Right atrium auricular region (tissue), 2 donors: ENCODE results near the gene PPFIA4. TPM values are rescaled to one million over a fixed set of nuclear protein-coding genes. Genes with fewer than 3 reads are reported as not detected.
"Not testable (repeated sequence)": the region's sequence is repeated elsewhere in the genome, so short reads cannot be mapped to it uniquely, and the experiment has no call there.

Source experiments
- DNase-seq: peaks from one replicate; pipeline ENCODE4 v3.0.0-alpha.2; 2019; ENCODE audit warnings: low spot score
- H3K27ac ChIP-seq, 2 donors: fragments of 200-600 bp; sonication (generic); 1 replicate in 1 of 2; 2 replicates in 1 of 2; pipeline ENCODE4 v1.5.1; 2016 to 2019
- H3K27me3 ChIP-seq, 2 donors: fragments of 200-600 bp; sonication (generic); one replicate each; pipeline versions ENCODE4 v1.5.1 to v1.6.0; 2017 to 2019
- H3K36me3 ChIP-seq: fragments of 200-600 bp; sonication (generic); one replicate; pipeline ENCODE4 v1.5.1; 2016
- H3K4me1 ChIP-seq, 2 donors: fragments of 200-600 bp; sonication (generic); one replicate each; pipeline versions ENCODE4 v1.5.1 to v1.6.0; 2017 to 2019
- H3K4me3 ChIP-seq, 2 donors: fragments of 200-600 bp; sonication (generic); 1 replicate in 1 of 2; 2 replicates in 1 of 2; pipeline ENCODE4 v1.5.1; 2017 to 2019; ENCODE audit warnings: mild to moderate bottlenecking in 1 of 2, moderate library complexity in 1 of 2
- H3K9me3 ChIP-seq, 2 donors: fragments of 200-600 bp; sonication (generic); one replicate each; pipeline ENCODE4 v1.5.1; 2019
- CTCF ChIP-seq, 2 donors: fragments of 200-600 bp; sonication (generic); IDR thresholded peaks; one replicate each; pipeline ENCODE4 v1.5.1; 2019; ENCODE audit warnings: antibody characterized with exemption in 2 of 2
- total RNA-seq, 2 donors: library from RNA; depleted of rRNA; stranded (reverse); fragments of >200 nt; gene quantifications; one replicate each; pipeline ENCODE4 v1.1.0, GENCODE V29; 2016

PPFIA4 gene
- total RNA-seq, 2 donors from 2014 or later = 16.3 to 19.2 TPM

DNA sequence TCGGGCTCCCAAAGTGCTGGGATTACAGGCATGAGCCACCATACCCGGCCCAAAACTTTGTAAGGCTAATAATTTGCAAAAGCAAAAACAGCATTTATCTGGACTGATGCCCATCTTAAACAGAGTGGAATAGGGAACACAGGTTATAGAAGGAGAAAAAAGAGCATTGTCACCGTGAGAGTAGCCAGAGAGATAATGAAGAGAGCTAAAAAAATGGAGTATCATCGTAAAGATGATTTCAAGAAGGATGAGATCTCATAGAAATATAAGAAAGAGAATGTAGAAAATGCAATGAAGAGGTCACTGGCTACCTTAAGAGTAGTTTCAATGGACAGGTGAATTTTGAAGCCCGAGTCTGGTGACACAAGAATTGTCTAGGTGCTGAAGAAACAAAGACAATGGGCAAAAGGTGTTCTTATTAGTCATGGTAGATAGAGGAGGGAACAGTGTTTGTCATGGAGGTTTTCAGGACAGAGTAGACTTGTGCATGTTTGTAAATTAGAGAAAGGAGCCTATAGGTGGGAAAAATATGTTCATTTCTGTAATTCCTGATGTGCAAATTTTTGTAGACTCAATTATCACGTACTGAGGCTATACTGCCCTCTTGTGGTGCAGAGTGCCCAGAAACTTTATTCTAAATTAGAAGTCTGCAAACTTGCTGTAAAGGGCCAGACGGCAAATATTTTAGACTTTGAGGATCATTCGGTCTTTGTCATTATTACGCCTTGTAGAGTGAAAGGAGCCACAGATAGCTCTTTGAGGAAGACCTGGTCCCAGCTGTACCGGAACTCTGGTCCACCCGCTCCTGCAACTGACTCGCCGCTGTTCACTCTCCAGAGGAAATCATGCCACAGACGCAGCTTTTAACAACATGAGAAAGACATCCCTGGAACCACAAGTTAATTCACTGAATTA, 27.2 kb upstream of the PPFIA4 start:
- Histone ChIP-seq H3K9me3 (no peaks in the 10 kb centered on the region), H3K4me1 (no peaks in the 10 kb centered on the region), H3K4me3 (no peak overlapping the region), H3K27me3 (no peaks in the 10 kb centered on the region), H3K27ac (no peak overlapping the region), H3K36me3 (no peaks in the 10 kb centered on the region)
- no peak for DNase-seq
- TF ChIP-seq CTCF (IDR thresholded peaks at IDR 0.05) = peak; percentile 58 to 85

- no peak for TF ChIP-seq CTCF (IDR thresholded peaks at IDR 0.05)
- H3K4me1 ChIP-seq = no peaks in the 10 kb centered on the region
- DNase-seq = no peak
- H3K36me3 ChIP-seq = no peaks in the 10 kb centered on the region
- no peak overlapping the region for H3K27ac ChIP-seq
- H3K4me3 ChIP-seq = no peak overlapping the region
- H3K9me3 ChIP-seq = no peaks in the 10 kb centered on the region
- H3K27me3 ChIP-seq = no peaks in the 10 kb centered on the region
Observed at GRCh38 chr1:203000217-203000944, 25.9 kb upstream of the PPFIA4 start.

DNA sequence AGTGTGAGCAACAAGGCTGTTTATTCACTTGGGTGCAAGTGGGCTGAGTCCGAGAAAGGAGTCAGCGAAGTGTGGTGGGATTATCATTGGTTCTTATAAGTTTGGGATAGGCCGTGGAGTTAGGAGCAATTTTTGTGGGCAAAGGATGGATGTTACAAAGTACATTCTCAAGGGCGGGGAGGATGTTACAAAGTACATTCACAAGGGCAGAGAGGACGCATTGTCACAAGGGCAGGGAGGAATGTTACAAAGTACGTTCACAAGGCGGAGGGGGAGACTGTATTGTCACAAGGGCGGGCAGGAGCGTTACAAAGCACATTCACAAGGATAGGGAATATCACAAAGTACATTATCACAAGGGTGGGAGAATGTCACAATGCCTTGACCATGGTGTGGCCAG, 24.3 kb upstream of the PPFIA4 start:
- Histone ChIP-seq H3K27me3 (no peaks in the 10 kb centered on the region), H3K4me1 (peaks cover 0 to 3% of the 10 kb centered on the region in 2 donors), H3K9me3 (no peaks in the 10 kb centered on the region), H3K36me3 (no peaks in the 10 kb centered on the region), H3K27ac (no peak overlapping the region), H3K4me3 (no peak overlapping the region)
- TF ChIP-seq CTCF (IDR thresholded peaks at IDR 0.05) = no peak
- DNase-seq = no peak

- H3K36me3 ChIP-seq = no peaks in the 10 kb centered on the region
- no peaks in the 10 kb centered on the region for H3K27me3 ChIP-seq
- TF ChIP-seq CTCF (IDR thresholded peaks at IDR 0.05) = no peak
- no peak for DNase-seq
- H3K4me1 ChIP-seq = peaks cover 0 to 4% of the 10 kb centered on the region in 2 donors
- no peak overlapping the region for H3K4me3 ChIP-seq
- no peaks in the 10 kb centered on the region for H3K9me3 ChIP-seq
- H3K27ac ChIP-seq = no peak overlapping the region
Observed at GRCh38 chr1:203002951-203003350, 23.3 kb upstream of the PPFIA4 start.

- not testable (repeated sequence) for H3K36me3 ChIP-seq, H3K9me3 ChIP-seq, DNase-seq, H3K27ac ChIP-seq, H3K4me3 ChIP-seq, H3K27me3 ChIP-seq
- H3K4me1 ChIP-seq = peaks cover 0 to 13% of the 10 kb centered on the region in 2 donors
Observed at GRCh38 chr1:203005395-203006142, 20.7 kb upstream of the PPFIA4 start.
